Breast epithelium (tissue), 4 donors: ENCODE measurements around the gene LITAFD. TPM values are rescaled to one million over a fixed set of nuclear protein-coding genes. Genes with fewer than 3 reads are reported as not detected.

ENCODE experiments used
- DNase-seq, 2 donors: peaks; one replicate each; pipeline ENCODE4 v3.0.0-alpha.2; 2019; ENCODE audit warnings: low spot score in 2 of 2
- H3K27ac ChIP-seq, 2 donors: fragments of 200-600 bp; sonication (generic) in 1 of 2; one replicate each; pipeline ENCODE4 v1.5.1; 2016 to 2019; ENCODE audit warnings: mild to moderate bottlenecking in 1 of 2
- H3K27me3 ChIP-seq, 2 donors: fragments of 200-600 bp; sonication (generic) in 1 of 2; one replicate each; pipeline versions ENCODE4 v1.5.1 to v1.6.0; 2017 to 2019; ENCODE audit warnings: control low read depth in 1 of 2, mild to moderate bottlenecking in 1 of 2
- H3K36me3 ChIP-seq: fragments of 200-600 bp; one replicate; pipeline ENCODE4 v1.5.1; 2019
- H3K4me1 ChIP-seq, 2 donors: fragments of 200-600 bp; sonication (generic); one replicate each; pipeline ENCODE4 v1.5.1; 2016 to 2019; ENCODE audit warnings: control low read depth in 1 of 2
- H3K4me3 ChIP-seq, 3 donors: fragments of 200-600 bp; sonication (generic); 1 replicate in 2 of 3; 2 replicates in 1 of 3; pipeline ENCODE4 v1.5.1; 2016 to 2019; ENCODE audit warnings: mild to moderate bottlenecking in 3 of 3, moderate library complexity in 2 of 3
- H3K9me3 ChIP-seq, 2 donors: fragments of 200-600 bp; sonication (generic) in 1 of 2; one replicate each; pipeline ENCODE4 v1.5.1; 2016 to 2019; ENCODE audit warnings: control low read depth in 1 of 2
- POLR2A ChIP-seq: fragments of 450-650 bp; IDR thresholded peaks from one replicate; pipeline ENCODE4 v1.6.1; 2016; ENCODE audit warnings: antibody characterized with exemption, mild to moderate bottlenecking, moderate library complexity
- POLR2AphosphoS5 ChIP-seq, 3 donors: sonication (generic); formaldehyde crosslinking; IDR thresholded peaks; one replicate each; pipeline ENCODE4 v1.6.1; 2017; ENCODE audit warnings: antibody characterized with exemption in 3 of 3
- intact Hi-C: fragments of 100-400 bp; cut with DNase I; formaldehyde crosslinking; loops from one replicate; pipeline ENCODE4 v1.15.1; 2023; ENCODE audit warnings: low total_unique reads
- total RNA-seq, 3 donors: library from RNA; depleted of rRNA; stranded (reverse); fragments of >200 nt; gene quantifications; one replicate each; pipeline ENCODE4 v1.1.0, GENCODE V29; 2016
- TF ChIP-seq, protein P1 (sequence below), 3 donors: fragments of 450-650 bp; IDR thresholded peaks; one replicate each; pipeline ENCODE4 v1.5.1; 2016 to 2017; ENCODE audit warnings: antibody characterized with exemption in 3 of 3, mild to moderate bottlenecking in 3 of 3, moderate library complexity in 3 of 3

Gene LITAFD
- total RNA-seq, 3 donors from 2014 or later, result not detected

GRCh38 chr16:8877894-8878522, 4.1 kb upstream of the LITAFD start:
- Histone ChIP-seq H3K4me3 (no peak overlapping the region), H3K27me3 (no peaks in the 10 kb centered on the region), H3K9me3 (no peaks in the 10 kb centered on the region), H3K27ac (peak overlapping the region; percentile 78 to 87), H3K4me1 (no peaks in the 10 kb centered on the region), H3K36me3 (no peaks in the 10 kb centered on the region)
- DNase-seq, result no peak
- intact Hi-C loops, result no loop called here
- no peak for TF ChIP-seq POLR2AphosphoS5 (IDR thresholded peaks at IDR 0.05)
- no peak for TF ChIP-seq POLR2A
- TF ChIP-seq, protein P1, sequence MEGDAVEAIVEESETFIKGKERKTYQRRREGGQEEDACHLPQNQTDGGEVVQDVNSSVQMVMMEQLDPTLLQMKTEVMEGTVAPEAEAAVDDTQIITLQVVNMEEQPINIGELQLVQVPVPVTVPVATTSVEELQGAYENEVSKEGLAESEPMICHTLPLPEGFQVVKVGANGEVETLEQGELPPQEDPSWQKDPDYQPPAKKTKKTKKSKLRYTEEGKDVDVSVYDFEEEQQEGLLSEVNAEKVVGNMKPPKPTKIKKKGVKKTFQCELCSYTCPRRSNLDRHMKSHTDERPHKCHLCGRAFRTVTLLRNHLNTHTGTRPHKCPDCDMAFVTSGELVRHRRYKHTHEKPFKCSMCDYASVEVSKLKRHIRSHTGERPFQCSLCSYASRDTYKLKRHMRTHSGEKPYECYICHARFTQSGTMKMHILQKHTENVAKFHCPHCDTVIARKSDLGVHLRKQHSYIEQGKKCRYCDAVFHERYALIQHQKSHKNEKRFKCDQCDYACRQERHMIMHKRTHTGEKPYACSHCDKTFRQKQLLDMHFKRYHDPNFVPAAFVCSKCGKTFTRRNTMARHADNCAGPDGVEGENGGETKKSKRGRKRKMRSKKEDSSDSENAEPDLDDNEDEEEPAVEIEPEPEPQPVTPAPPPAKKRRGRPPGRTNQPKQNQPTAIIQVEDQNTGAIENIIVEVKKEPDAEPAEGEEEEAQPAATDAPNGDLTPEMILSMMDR (IDR thresholded peaks at IDR 0.05), result no peak

DNA sequence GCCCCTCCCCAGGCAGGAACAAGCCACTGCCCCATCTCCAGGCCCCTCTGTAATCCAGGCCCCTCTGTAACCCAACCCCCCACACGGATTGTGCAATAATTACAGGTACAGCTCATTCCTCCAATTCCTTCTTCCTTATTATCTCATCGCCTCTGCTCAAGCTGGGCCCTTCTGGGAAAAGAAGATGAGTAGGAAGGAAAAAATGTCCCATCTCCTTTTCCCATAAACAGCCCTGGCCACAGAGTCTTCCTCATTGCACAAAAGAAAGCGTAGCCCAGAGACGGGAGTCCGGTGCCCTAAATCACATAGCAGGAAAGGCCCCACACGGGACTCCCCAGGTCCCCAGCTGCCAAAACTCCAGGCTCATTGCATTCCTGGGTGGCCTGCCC, 3.6 kb upstream of the LITAFD start:
- peak in 1 of 2 donors; percentile 58 for DNase-seq
- Histone ChIP-seq H3K27ac (peak overlapping the region; percentile 78 to 87), H3K27me3 (no peaks in the 10 kb centered on the region), H3K4me3 (no peak overlapping the region), H3K36me3 (no peaks in the 10 kb centered on the region), H3K9me3 (no peaks in the 10 kb centered on the region), H3K4me1 (no peaks in the 10 kb centered on the region)
- TF ChIP-seq, protein P1 (IDR thresholded peaks at IDR 0.05), result no peak
- TF ChIP-seq POLR2AphosphoS5 (IDR thresholded peaks at IDR 0.05), result peak in 1 of 3 donors; percentile 45
- intact Hi-C loops, result no loop called here

- intact Hi-C loops, result loop anchor here (10.0 kb wide), 1 partner anchor 236 kb away; no protein-coding TSS in a partner anchor
- Histone ChIP-seq H3K9me3 (no peaks in the 10 kb centered on the region), H3K27ac (no peak overlapping the region), H3K4me1 (peaks cover 0 to 2% of the 10 kb centered on the region in 2 donors), H3K4me3 (no peak overlapping the region), H3K27me3 (no peaks in the 10 kb centered on the region), H3K36me3 (no peaks in the 10 kb centered on the region)
- TF ChIP-seq POLR2A (no peak), POLR2AphosphoS5 (IDR thresholded peaks at IDR 0.05) (no peak)
- TF ChIP-seq, protein P1 (IDR thresholded peaks at IDR 0.05), result no peak
- no peak for DNase-seq
Measured at GRCh38 chr16:8880839-8881510, 1.2 kb upstream of the LITAFD start.

DNA sequence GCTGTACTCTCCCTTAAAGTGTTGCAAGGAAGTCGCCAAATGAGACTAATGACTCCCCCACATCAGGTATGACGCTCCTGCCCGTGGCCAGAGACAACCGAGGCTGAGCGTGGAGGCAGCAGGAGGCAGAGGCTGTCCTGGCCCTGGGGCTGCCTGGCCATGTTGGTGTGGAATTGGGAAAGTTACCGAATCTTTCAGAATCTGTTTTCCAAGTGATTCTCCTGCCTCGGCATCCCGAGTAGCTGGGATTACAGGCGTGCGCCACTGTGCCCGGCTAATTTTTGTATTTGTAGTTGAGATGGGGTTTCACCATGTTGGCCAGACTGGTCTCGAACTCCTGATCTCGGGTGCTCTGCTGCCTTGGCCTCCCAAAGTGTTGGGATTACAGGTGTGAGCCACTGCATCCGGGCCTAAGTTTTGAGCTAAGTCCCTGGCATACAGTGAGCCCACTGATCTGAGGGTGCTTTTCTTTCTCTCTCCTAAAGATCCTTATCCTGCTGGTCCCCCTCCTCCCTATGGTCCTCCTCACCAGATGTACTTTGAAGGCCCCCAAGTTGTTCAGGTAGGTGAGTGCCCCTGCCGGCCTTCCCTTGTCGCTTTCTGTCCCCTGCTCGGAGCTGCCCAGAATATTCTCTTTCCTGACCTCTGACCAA, 700 bp downstream of the LITAFD start:
- Histone ChIP-seq H3K27ac (no peak overlapping the region), H3K4me3 (no peak overlapping the region), H3K36me3 (no peaks in the 10 kb centered on the region), H3K4me1 (peaks cover 0 to 6% of the 10 kb centered on the region in 2 donors), H3K9me3 (no peaks in the 10 kb centered on the region), H3K27me3 (no peaks in the 10 kb centered on the region)
- DNase-seq, result no peak
- TF ChIP-seq POLR2A (no peak), POLR2AphosphoS5 (IDR thresholded peaks at IDR 0.05) (no peak)
- TF ChIP-seq, protein P1 (IDR thresholded peaks at IDR 0.05), result no peak
- intact Hi-C loops, result loop anchor here (10.0 kb wide), 1 partner anchor 238 kb away; no protein-coding TSS in a partner anchor
